GM04504 (cell line): ENCODE data around the gene MAJIN.
"Not testable (repeated sequence)": the region's sequence is repeated elsewhere in the genome, so short reads cannot be mapped to it uniquely, and the experiment has no call there.

Experiments
- DNase-seq: peaks from one replicate; pipeline ENCODE4 v3.0.0-alpha.2; 2012; ENCODE audit warnings: low read depth

Gene MAJIN

GRCh38 chr11:64990222-64990923 lies 18.5 kb upstream of the MAJIN start:
- DNase-seq, result no peak

- no peak for DNase-seq
These were observed 17.5 kb upstream of the MAJIN start for GRCh38 chr11:64989416-64989815.

- DNase-seq, result no peak
These were observed 16.3 kb upstream of the MAJIN start for GRCh38 chr11:64987998-64988854.

- DNase-seq, result not testable (repeated sequence)
These were observed 11.4 kb upstream of the MAJIN start for GRCh38 chr11:64983339-64983738.

GRCh38 chr11:64976651-64977050 lies 4.7 kb upstream of the MAJIN start:
- no peak for DNase-seq

- DNase-seq, result no peak
These were observed 2.2 kb upstream of the MAJIN start for GRCh38 chr11:64974124-64974523.

- no peak for DNase-seq
These were observed 1.2 kb downstream of the MAJIN start for GRCh38 chr11:64970731-64971151.

- DNase-seq, result peak; percentile 5
These were observed 2.7 kb downstream of the MAJIN start for GRCh38 chr11:64969209-64969608.

GRCh38 chr11:64967375-64967774 lies 4.5 kb downstream of the MAJIN start:
- DNase-seq, result no peak

- DNase-seq, result no peak
These were observed 8.8 kb downstream of the MAJIN start for GRCh38 chr11:64963072-64963631.

GRCh38 chr11:64960719-64961118 lies 11.2 kb downstream of the MAJIN start:
- DNase-seq, result no peak

- no peak for DNase-seq
These were observed 12.4 kb downstream of the MAJIN start for GRCh38 chr11:64959498-64959897.

- DNase-seq, result no peak
These were observed 17.7 kb downstream of the MAJIN start for GRCh38 chr11:64954201-64954600.

- no peak for DNase-seq
These were observed 20.4 kb downstream of the MAJIN start for GRCh38 chr11:64951529-64951928.

- peak; percentile 7 for DNase-seq
These were observed 24.6 kb downstream of the MAJIN start for GRCh38 chr11:64947208-64947814.

GRCh38 chr11:64936539-64936938 lies 35.4 kb downstream of the MAJIN start:
- no peak for DNase-seq

GRCh38 chr11:64935359-64936081 lies 36.4 kb downstream of the MAJIN start, which contains the start of gene GPHA2:
TSS of gene GPHA2 (minus strand) at chr11:64935893. CDS start at chr11:64935460, 433 bp downstream.
- no peak for DNase-seq

GRCh38 chr11:64934682-64935358 lies 37.1 kb downstream of the MAJIN start:
- DNase-seq, result no peak

- no peak for DNase-seq
These were observed 37.8 kb downstream of the MAJIN start for GRCh38 chr11:64933935-64934681.

GRCh38 chr11:64933213-64933934 lies 38.5 kb downstream of the MAJIN start:
- no peak for DNase-seq
